Activated CD4-positive, alpha-beta T cell treated with anti-CD3 and anti-CD28 coated beads, Interleukin-2, Interleukin-6, amounts not matched to agents 100 ng/mL and 50 ng/mL, durations not matched to agents 16 hours and 8 hours (primary cell): ENCODE data around the gene WHRN.
A peak's percentile ranks its signal among the peaks of the same experiment; 100 is the strongest.

Experiments used
- DNase-seq: peaks from one replicate; pipeline ENCODE4 v3.0.0-alpha.2; 2020

Gene WHRN

GRCh38 chr9:114446672-114447450 is 58.4 kb downstream of the WHRN start:
- DNase-seq: no peak

- DNase-seq: no peak
Measured at GRCh38 chr9:114446036-114446435, 59.2 kb downstream of the WHRN start.

GRCh38 chr9:114445616-114446015 is 59.7 kb downstream of the WHRN start:
- no peak for DNase-seq

GRCh38 chr9:114442022-114442421 is 63.3 kb downstream of the WHRN start:
- DNase-seq: no peak

- no peak for DNase-seq
Measured at GRCh38 chr9:114437401-114437893, 67.8 kb downstream of the WHRN start.

GRCh38 chr9:114434878-114435311 is 70.4 kb downstream of the WHRN start:
- DNase-seq: peak; percentile 33

- DNase-seq: peak; percentile 11
Measured at GRCh38 chr9:114433720-114434255, 71.5 kb downstream of the WHRN start.

GRCh38 chr9:114433086-114433485 is 72.2 kb downstream of the WHRN start:
- no peak for DNase-seq

GRCh38 chr9:114432323-114433067 is 72.8 kb downstream of the WHRN start:
- DNase-seq: no peak

- DNase-seq: no peak
Measured at GRCh38 chr9:114431770-114432169, 73.5 kb downstream of the WHRN start.

- no peak for DNase-seq
Measured at GRCh38 chr9:114431003-114431402, 74.3 kb downstream of the WHRN start.

- DNase-seq: no peak
Measured at GRCh38 chr9:114430457-114430856, 74.8 kb downstream of the WHRN start.

- DNase-seq: no peak
Measured at GRCh38 chr9:114429488-114429887, 75.8 kb downstream of the WHRN start.

GRCh38 chr9:114428466-114428865 is 76.8 kb downstream of the WHRN start:
- DNase-seq: no peak

- DNase-seq: no peak
Measured at GRCh38 chr9:114427644-114428043, 77.6 kb downstream of the WHRN start.

- DNase-seq: no peak
Measured at GRCh38 chr9:114426046-114426948, 79.0 kb downstream of the WHRN start.

- no peak for DNase-seq
Measured at GRCh38 chr9:114425126-114425525, 80.1 kb downstream of the WHRN start.

GRCh38 chr9:114424126-114424525 is 81.1 kb downstream of the WHRN start:
- DNase-seq: no peak

GRCh38 chr9:114423181-114423580 is 82.1 kb downstream of the WHRN start:
- no peak for DNase-seq

- DNase-seq: no peak
Measured at GRCh38 chr9:114421147-114421546, 84.1 kb downstream of the WHRN start.

- no peak for DNase-seq
Measured at GRCh38 chr9:114419796-114420195, 85.5 kb downstream of the WHRN start.

- DNase-seq: no peak
Measured at GRCh38 chr9:114418053-114418452, 87.2 kb downstream of the WHRN start.

- DNase-seq: no peak
Measured at GRCh38 chr9:114417511-114417910, 87.8 kb downstream of the WHRN start.
